ENCODE data around the gene SORCS1. TPM values are rescaled to one million over a fixed set of nuclear protein-coding genes. Genes with fewer than 3 reads are reported as not detected.
A peak's percentile ranks its signal among the peaks of the same experiment; 100 is the strongest.

Gene SORCS1
- total RNA-seq, 4 donors from 2014 or later = 0.26 to 9.4 (median 3.8) TPM

DNA sequence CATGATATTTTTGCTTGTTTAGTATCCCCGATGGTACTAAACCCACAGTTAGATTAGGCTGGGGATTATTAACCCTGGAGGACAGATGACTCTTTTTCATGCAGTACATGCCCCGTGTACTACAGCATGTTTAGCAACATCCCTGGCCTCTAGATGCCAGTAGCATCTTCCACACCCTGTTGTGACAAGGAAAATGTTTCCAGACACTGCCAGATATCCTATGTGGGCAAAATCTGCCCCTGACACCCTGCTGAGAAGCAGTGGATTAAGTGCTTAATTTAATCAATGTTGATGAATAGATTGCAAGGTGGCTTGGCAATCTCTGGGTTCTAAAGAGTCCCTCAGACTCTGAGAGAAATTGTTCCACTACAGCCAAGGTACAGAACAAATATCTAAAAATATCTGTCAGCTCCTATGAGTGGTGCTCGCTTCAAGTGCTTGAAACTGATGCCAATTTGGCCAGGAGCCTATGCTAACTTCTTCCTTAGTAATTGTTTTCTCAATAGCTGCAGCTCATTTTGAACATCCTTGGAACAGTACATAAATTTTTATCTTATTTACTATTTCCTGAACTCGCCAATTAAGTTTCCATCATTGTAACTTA is 247.0 kb downstream of the SORCS1 start:
- H3K4me3 ChIP-seq = no peak overlapping the region
- no peaks in the 10 kb centered on the region for H3K36me3 ChIP-seq
- no peaks in the 10 kb centered on the region for H3K9me3 ChIP-seq
- DNase-seq = peak in 1 of 2 donors; percentile 58
- no peak overlapping the region for H3K27ac ChIP-seq
- no peaks in the 10 kb centered on the region for H3K4me1 ChIP-seq
- TF ChIP-seq POLR2A (IDR thresholded peaks at IDR 0.05) = no peak
- TF ChIP-seq, protein P1, sequence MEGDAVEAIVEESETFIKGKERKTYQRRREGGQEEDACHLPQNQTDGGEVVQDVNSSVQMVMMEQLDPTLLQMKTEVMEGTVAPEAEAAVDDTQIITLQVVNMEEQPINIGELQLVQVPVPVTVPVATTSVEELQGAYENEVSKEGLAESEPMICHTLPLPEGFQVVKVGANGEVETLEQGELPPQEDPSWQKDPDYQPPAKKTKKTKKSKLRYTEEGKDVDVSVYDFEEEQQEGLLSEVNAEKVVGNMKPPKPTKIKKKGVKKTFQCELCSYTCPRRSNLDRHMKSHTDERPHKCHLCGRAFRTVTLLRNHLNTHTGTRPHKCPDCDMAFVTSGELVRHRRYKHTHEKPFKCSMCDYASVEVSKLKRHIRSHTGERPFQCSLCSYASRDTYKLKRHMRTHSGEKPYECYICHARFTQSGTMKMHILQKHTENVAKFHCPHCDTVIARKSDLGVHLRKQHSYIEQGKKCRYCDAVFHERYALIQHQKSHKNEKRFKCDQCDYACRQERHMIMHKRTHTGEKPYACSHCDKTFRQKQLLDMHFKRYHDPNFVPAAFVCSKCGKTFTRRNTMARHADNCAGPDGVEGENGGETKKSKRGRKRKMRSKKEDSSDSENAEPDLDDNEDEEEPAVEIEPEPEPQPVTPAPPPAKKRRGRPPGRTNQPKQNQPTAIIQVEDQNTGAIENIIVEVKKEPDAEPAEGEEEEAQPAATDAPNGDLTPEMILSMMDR (IDR thresholded peaks at IDR 0.05) = no peak
- intact Hi-C loops (cut with DNase I; ENCODE audit: low total_unique reads) = no loop called here
- H3K27me3 ChIP-seq = peaks cover 0 to 5% of the 10 kb centered on the region in 2 donors

DNA sequence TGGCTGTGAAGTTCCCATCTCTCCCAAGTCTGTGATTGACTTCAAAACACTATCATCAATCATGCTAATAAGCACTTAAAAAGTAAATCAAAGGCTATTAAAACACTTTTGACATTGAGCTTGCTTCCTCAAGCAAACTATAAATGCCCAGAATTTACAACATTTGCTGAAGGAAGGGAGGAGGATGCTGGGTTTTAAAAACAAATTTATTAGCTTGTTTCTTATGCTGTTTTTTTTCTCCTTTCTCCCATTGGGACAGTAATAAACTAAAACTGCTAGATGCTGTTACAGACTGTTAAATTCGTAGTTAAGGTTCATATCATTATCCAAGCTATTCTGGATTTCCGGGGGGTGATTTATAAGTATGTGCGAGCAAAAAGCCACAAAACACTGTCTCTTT is 250.5 kb downstream of the SORCS1 start:
- TF ChIP-seq POLR2A (IDR thresholded peaks at IDR 0.05) = no peak
- TF ChIP-seq, protein P1 (IDR thresholded peaks at IDR 0.05) = no peak
- H3K4me3 ChIP-seq = no peak overlapping the region
- H3K27ac ChIP-seq = no peak overlapping the region
- H3K4me1 ChIP-seq = no peaks in the 10 kb centered on the region
- H3K36me3 ChIP-seq = no peaks in the 10 kb centered on the region
- intact Hi-C loops (cut with DNase I; ENCODE audit: low total_unique reads) = no loop called here
- no peaks in the 10 kb centered on the region for H3K27me3 ChIP-seq
- DNase-seq = no peak
- no peaks in the 10 kb centered on the region for H3K9me3 ChIP-seq

DNA sequence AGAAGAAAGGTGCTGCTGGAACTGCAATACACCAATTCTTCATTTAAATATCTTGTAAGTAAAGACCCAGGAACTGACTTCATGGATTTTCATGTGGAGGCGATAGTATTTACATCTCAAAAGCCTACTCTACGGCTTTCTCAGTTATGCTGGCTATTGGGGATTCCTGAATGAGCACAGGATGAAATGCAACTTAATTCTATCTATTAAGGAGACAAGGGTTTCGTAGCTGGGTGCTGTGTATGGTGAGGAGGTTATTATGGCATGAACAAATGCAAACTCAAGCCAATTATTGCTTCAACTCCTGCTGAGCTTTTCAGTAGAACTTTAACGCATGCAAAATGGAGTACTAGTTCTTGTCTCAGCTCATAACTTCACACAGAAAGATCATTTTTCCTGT is 251.2 kb downstream of the SORCS1 start:
- intact Hi-C loops (cut with DNase I; ENCODE audit: low total_unique reads) = no loop called here
- H3K27me3 ChIP-seq = no peaks in the 10 kb centered on the region
- DNase-seq = no peak
- H3K27ac ChIP-seq = no peak overlapping the region
- H3K9me3 ChIP-seq = no peaks in the 10 kb centered on the region
- TF ChIP-seq POLR2A (IDR thresholded peaks at IDR 0.05) = no peak
- TF ChIP-seq, protein P1 (IDR thresholded peaks at IDR 0.05) = no peak
- H3K4me3 ChIP-seq = no peak overlapping the region
- no peaks in the 10 kb centered on the region for H3K4me1 ChIP-seq
- H3K36me3 ChIP-seq = no peaks in the 10 kb centered on the region

DNA sequence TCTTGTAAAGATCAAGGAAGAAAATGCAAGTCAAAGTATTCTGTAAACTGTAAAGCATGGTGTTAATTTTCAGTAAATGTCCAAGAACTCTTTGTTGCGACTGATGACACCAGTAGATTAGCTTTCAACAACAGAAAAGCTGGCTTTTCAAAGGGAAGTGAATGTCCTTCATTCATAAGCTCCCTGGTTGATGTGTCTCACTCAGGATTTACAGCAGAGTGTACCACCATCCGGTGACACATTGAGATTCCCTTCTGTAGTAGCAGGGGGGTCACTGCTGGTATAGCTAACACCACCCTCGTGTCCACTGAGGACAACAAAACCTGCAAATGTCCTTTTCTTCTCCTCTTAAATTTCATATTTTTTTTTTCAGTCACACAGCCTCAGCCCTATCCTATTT is 253.4 kb downstream of the SORCS1 start:
- TF ChIP-seq, protein P1 (IDR thresholded peaks at IDR 0.05) = no peak
- no peak for TF ChIP-seq POLR2A (IDR thresholded peaks at IDR 0.05)
- H3K4me3 ChIP-seq = no peak overlapping the region
- H3K27me3 ChIP-seq = no peaks in the 10 kb centered on the region
- H3K9me3 ChIP-seq = no peaks in the 10 kb centered on the region
- no peaks in the 10 kb centered on the region for H3K36me3 ChIP-seq
- DNase-seq = no peak
- no peaks in the 10 kb centered on the region for H3K4me1 ChIP-seq
- no peak overlapping the region for H3K27ac ChIP-seq
- intact Hi-C loops (cut with DNase I; ENCODE audit: low total_unique reads) = no loop called here

DNA sequence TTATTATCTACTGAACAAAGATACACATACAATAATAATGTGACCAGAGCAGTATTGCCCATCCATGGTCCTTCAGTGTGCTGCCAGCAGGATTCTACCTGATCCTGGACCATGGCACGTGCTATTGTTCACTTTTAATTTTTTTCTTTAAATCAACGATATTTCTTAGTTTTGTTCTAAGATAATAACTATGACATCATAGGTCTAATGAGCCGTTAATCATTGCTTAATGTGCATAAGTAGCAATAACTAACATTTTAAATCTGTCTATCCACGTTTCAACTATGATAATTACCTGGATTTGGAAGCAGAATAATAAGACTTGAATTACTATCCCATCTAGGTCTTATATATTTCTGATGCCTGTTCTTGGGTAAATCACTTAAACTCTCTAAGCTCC is 253.8 kb downstream of the SORCS1 start:
- intact Hi-C loops (cut with DNase I; ENCODE audit: low total_unique reads) = no loop called here
- H3K9me3 ChIP-seq = no peaks in the 10 kb centered on the region
- H3K36me3 ChIP-seq = no peaks in the 10 kb centered on the region
- no peak overlapping the region for H3K27ac ChIP-seq
- H3K27me3 ChIP-seq = no peaks in the 10 kb centered on the region
- TF ChIP-seq, protein P1 (IDR thresholded peaks at IDR 0.05) = no peak
- TF ChIP-seq POLR2A (IDR thresholded peaks at IDR 0.05) = no peak
- no peak for DNase-seq
- H3K4me1 ChIP-seq = no peaks in the 10 kb centered on the region
- H3K4me3 ChIP-seq = no peak overlapping the region
